ENCODE results near the gene SETMAR. TPM values are rescaled to one million over a fixed set of nuclear protein-coding genes. Genes with fewer than 3 reads are reported as not detected.
A peak's percentile ranks its signal among the peaks of the same experiment; 100 is the strongest.

SETMAR gene
- polyA plus RNA-seq, 1 of the 3 experiments (the other 2 are of a cell fraction), result 10.6 TPM

GRCh38 chr3:4332991-4333390 is 29.8 kb downstream of the SETMAR start:
- Histone ChIP-seq H3K9ac (no peak overlapping the region), H3K79me2 (ENCODE audit: insufficient read depth) (no peaks in the 10 kb centered on the region), H2AFZ (ENCODE audit: low read depth) (no peak overlapping the region), H4K20me1 (ENCODE audit: insufficient read depth) (no peaks in the 10 kb centered on the region), H3K4me3 (ENCODE audit: low read depth in 2 of 2, low read length in 1 of 2) (no peak overlapping the region), H3K4me2 (no peak overlapping the region), H3K4me1 (ENCODE audit: control insufficient read depth in 1 of 2, insufficient read depth in 2 of 2, low read depth in 1 of 2, low read length in 1 of 2) (no peaks in the 10 kb centered on the region), H3F3A (replicated peaks; ENCODE audit: insufficient read depth) (no peaks in the 10 kb centered on the region), H3K27me3 (ENCODE audit: insufficient read depth) (no peaks in the 10 kb centered on the region), H3K9me2 (no peaks in the 10 kb centered on the region), H3K9me3 (no peaks in the 10 kb centered on the region), H3K27ac (ENCODE audit: low read depth in 2 of 2, low read length in 1 of 2) (no peak overlapping the region), H3K36me3 (replicated peaks in 1 of 2; ENCODE audit: control insufficient read depth in 1 of 2, insufficient read depth in 2 of 2, low read length in 1 of 2) (no peaks in the 10 kb centered on the region)
- no peak for DNase-seq
- TF ChIP-seq JUND (IDR thresholded peaks at IDR 0.05), result no peak
- TF ChIP-seq FOSL2 (IDR thresholded peaks at IDR 0.05; ENCODE audit: borderline replicate concordance, low read depth), result no peak
- no peak for TF ChIP-seq FOXM1 (IDR thresholded peaks at IDR 0.05; ENCODE audit: low read depth)
- no peak for TF ChIP-seq CHD2 (IDR thresholded peaks at IDR 0.05; ENCODE audit: low read length, partially characterized antibody)
- no peak for TF ChIP-seq RCOR1 (IDR thresholded peaks at IDR 0.05; ENCODE audit: low read length)
- TF ChIP-seq, protein P1, sequence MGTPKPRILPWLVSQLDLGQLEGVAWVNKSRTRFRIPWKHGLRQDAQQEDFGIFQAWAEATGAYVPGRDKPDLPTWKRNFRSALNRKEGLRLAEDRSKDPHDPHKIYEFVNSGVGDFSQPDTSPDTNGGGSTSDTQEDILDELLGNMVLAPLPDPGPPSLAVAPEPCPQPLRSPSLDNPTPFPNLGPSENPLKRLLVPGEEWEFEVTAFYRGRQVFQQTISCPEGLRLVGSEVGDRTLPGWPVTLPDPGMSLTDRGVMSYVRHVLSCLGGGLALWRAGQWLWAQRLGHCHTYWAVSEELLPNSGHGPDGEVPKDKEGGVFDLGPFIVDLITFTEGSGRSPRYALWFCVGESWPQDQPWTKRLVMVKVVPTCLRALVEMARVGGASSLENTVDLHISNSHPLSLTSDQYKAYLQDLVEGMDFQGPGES (IDR thresholded peaks at IDR 0.05; ENCODE audit: low read depth, low read length), result no peak
- no peak for TF ChIP-seq FOXJ3 (CRISPR knock-in tag; IDR thresholded peaks at IDR 0.05)
- no peak for TF ChIP-seq TEAD4 (IDR thresholded peaks at IDR 0.05; ENCODE audit: borderline replicate concordance, insufficient read depth)
- TF ChIP-seq, protein P2, sequence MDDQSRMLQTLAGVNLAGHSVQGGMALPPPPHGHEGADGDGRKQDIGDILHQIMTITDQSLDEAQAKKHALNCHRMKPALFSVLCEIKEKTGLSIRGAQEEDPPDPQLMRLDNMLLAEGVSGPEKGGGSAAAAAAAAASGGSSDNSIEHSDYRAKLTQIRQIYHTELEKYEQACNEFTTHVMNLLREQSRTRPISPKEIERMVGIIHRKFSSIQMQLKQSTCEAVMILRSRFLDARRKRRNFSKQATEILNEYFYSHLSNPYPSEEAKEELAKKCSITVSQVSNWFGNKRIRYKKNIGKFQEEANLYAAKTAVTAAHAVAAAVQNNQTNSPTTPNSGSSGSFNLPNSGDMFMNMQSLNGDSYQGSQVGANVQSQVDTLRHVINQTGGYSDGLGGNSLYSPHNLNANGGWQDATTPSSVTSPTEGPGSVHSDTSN (IDR thresholded peaks at IDR 0.05), result no peak
- no peak for TF ChIP-seq GATA2 (CRISPR knock-in tag; IDR thresholded peaks at IDR 0.05)
- no peak for TF ChIP-seq MXI1 (IDR thresholded peaks at IDR 0.05; ENCODE audit: low read depth, low read length)
- TF ChIP-seq EP300 (IDR thresholded peaks at IDR 0.05; ENCODE audit: borderline replicate concordance in 1 of 2, low read depth in 1 of 2, low read length in 1 of 2), result no peak
- TF ChIP-seq RAD21 (IDR thresholded peaks at IDR 0.05; ENCODE audit: low read length), result no peak
- TF ChIP-seq SIN3A (IDR thresholded peaks at IDR 0.05; ENCODE audit: borderline replicate concordance, low read depth, low read length), result no peak
- no peak for TF ChIP-seq ELF1 (IDR thresholded peaks at IDR 0.05)
- TF ChIP-seq YY1 (IDR thresholded peaks at IDR 0.05; ENCODE audit: low read depth), result no peak
- no peak for TF ChIP-seq MAX (IDR thresholded peaks at IDR 0.05; ENCODE audit: low read depth)
- TF ChIP-seq POLR2AphosphoS5 (IDR thresholded peaks at IDR 0.05; ENCODE audit: low read depth, low read length), result no peak
- CTCF ChIA-PET, result interaction anchor here (1.0 to 4.6 kb wide), 2 partner anchors 18 to 300 kb away, joined by 6 to 21 read pairs; no protein-coding TSS in a partner anchor
- POLR2A ChIA-PET, result no interaction called here
- 71% methylated on average over 3 of the region's 3 CpGs for WGBS (ENCODE audit: low lambda C conversion rate)

DNA sequence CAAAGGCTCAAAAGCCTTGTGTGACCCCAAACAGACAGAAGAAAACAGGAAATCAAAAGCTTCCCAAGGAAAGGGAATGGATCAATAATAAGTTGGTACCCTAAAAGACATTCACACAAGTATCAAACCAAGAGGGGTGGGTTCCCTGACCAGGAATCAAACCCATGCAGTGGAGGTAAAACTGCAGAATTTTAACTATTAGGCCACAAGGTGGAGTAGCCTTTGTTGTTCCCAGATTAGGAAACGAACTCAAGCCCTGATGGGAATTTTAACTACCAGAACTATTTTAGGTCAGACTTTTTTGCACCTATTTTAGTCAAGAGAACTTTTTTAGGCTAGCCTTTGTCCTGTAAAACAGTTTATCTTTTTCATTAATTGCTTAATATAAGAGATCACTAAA is 31.4 kb downstream of the SETMAR start:
- no peaks in the 10 kb centered on the region for H3K79me2 ChIP-seq (ENCODE audit: insufficient read depth)
- no peaks in the 10 kb centered on the region for H3K4me1 ChIP-seq (ENCODE audit: control insufficient read depth in 1 of 2, insufficient read depth in 2 of 2, low read depth in 1 of 2, low read length in 1 of 2)
- H4K20me1 ChIP-seq (ENCODE audit: insufficient read depth), result no peaks in the 10 kb centered on the region
- ChIA-PET CTCF (interaction anchor here (0.7 to 4.6 kb wide), 2 partner anchors 9 to 299 kb away, joined by 4 to 21 read pairs; no protein-coding TSS in a partner anchor), POLR2A (no interaction called here)
- no peak for TF ChIP-seq EP300 (IDR thresholded peaks at IDR 0.05; ENCODE audit: borderline replicate concordance in 1 of 2, low read depth in 1 of 2, low read length in 1 of 2)
- TF ChIP-seq, protein P3, sequence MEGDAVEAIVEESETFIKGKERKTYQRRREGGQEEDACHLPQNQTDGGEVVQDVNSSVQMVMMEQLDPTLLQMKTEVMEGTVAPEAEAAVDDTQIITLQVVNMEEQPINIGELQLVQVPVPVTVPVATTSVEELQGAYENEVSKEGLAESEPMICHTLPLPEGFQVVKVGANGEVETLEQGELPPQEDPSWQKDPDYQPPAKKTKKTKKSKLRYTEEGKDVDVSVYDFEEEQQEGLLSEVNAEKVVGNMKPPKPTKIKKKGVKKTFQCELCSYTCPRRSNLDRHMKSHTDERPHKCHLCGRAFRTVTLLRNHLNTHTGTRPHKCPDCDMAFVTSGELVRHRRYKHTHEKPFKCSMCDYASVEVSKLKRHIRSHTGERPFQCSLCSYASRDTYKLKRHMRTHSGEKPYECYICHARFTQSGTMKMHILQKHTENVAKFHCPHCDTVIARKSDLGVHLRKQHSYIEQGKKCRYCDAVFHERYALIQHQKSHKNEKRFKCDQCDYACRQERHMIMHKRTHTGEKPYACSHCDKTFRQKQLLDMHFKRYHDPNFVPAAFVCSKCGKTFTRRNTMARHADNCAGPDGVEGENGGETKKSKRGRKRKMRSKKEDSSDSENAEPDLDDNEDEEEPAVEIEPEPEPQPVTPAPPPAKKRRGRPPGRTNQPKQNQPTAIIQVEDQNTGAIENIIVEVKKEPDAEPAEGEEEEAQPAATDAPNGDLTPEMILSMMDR (IDR thresholded peaks at IDR 0.05), result peak; percentile 24; the same call in 1 of the 2 replicates
- no peaks in the 10 kb centered on the region for H3K9me2 ChIP-seq
- no peak overlapping the region for H2AFZ ChIP-seq (ENCODE audit: low read depth)
- H3K4me2 ChIP-seq, result no peak overlapping the region
- no peak overlapping the region for H3K27ac ChIP-seq (ENCODE audit: low read depth in 2 of 2, low read length in 1 of 2)
- H3K36me3 ChIP-seq (replicated peaks in 1 of 2; ENCODE audit: control insufficient read depth in 1 of 2, insufficient read depth in 2 of 2, low read length in 1 of 2), result no peaks in the 10 kb centered on the region
- no peaks in the 10 kb centered on the region for H3K27me3 ChIP-seq (ENCODE audit: insufficient read depth)
- 24% methylated on average over 1 of the region's 1 CpG for WGBS (ENCODE audit: low lambda C conversion rate)
- no peak overlapping the region for H3K9ac ChIP-seq
- no peak for DNase-seq
- H3K4me3 ChIP-seq (ENCODE audit: low read depth in 2 of 2, low read length in 1 of 2), result no peak overlapping the region
- H3F3A ChIP-seq (replicated peaks; ENCODE audit: insufficient read depth), result no peaks in the 10 kb centered on the region
- no peaks in the 10 kb centered on the region for H3K9me3 ChIP-seq

All from SK-N-SH (cell line).